Testis (tissue), 3 donors: ENCODE measurements around the gene ZMIZ1. TPM values are rescaled to one million over a fixed set of nuclear protein-coding genes. Genes with fewer than 3 reads are reported as not detected.

Source experiments
- DNase-seq: peaks from one replicate; pipeline ENCODE4 v3.0.0-alpha.2; 2019
- H3K27ac ChIP-seq, 2 donors: fragments of 200-600 bp; sonication (generic); one replicate each; pipeline ENCODE4 v1.5.1; 2019
- H3K27me3 ChIP-seq: fragments of 200-600 bp; sonication (generic); one replicate; pipeline ENCODE4 v1.5.1; 2019
- H3K36me3 ChIP-seq: fragments of 200-600 bp; sonication (generic); one replicate; pipeline ENCODE4 v1.5.1; 2017; ENCODE audit warnings: low read depth; ENCODE audit errors: missing control alignments
- H3K4me1 ChIP-seq: fragments of 200-600 bp; sonication (generic); one replicate; pipeline ENCODE4 v1.5.1; 2019
- H3K4me3 ChIP-seq, 2 donors: fragments of 200-600 bp; sonication (generic); one replicate each; pipeline ENCODE4 v1.5.1; 2017 to 2019
- H3K9me3 ChIP-seq: fragments of 200-600 bp; sonication (generic); one replicate; pipeline ENCODE4 v1.5.1; 2017
- CTCF ChIP-seq, 3 experiments: fragments of 450-650 bp in 2 of 3; fragments of 200-600 bp in 1 of 3; sonication (generic) in 1 of 3; IDR thresholded peaks; one replicate each; pipeline ENCODE4 v1.5.1; 2016 to 2019; ENCODE audit warnings: antibody characterized with exemption in 3 of 3, mild to moderate bottlenecking in 2 of 3, moderate library complexity in 1 of 3
- POLR2A ChIP-seq: fragments of 450-650 bp; IDR thresholded peaks from one replicate; pipeline ENCODE4 v1.6.1; 2017; ENCODE audit warnings: antibody characterized with exemption, mild to moderate bottlenecking, moderate library complexity
- WGBS, 2 donors: methylation state at CpG; one replicate each; pipeline ENCODE4 v1.1.5; 2018; 5-methylcytosine and 5-hydroxymethylcytosine counted together
- intact Hi-C: fragments of 100-400 bp; cut with DNase I; formaldehyde crosslinking; loops from one replicate; pipeline ENCODE4 v1.15.1; 2023; ENCODE audit warnings: low total_unique reads
- polyA plus RNA-seq: library from polyadenylated mRNA; stranded (reverse); fragments of 350-450 nt; fragmentation: Illumina TruSeq; extraction: RNeasy Lipid Tissue Mini Kit (QIAGEN cat#74804); gene quantifications from one replicate; pipeline ENCODE4 v1.2.3, GENCODE V29; 2014; ENCODE audit warnings: low read depth, low replicate concordance; ENCODE audit not compliant: insufficient read depth
- total RNA-seq, 2 donors: library from RNA; depleted of rRNA; stranded (reverse); fragments of >200 nt; gene quantifications; one replicate each; pipeline ENCODE4 v1.2.3, GENCODE V29; 2016

The ZMIZ1 gene
- total and polyA plus RNA-seq, 3 donors from 2014 or later = 15.2 to 22.0 (median 18.8) TPM

- no peaks in the 10 kb centered on the region for H3K27me3 ChIP-seq
- TF ChIP-seq CTCF (IDR thresholded peaks at IDR 0.05) (no peak), POLR2A (no peak)
- intact Hi-C loops = no loop called here
- no peaks in the 10 kb centered on the region for H3K4me1 ChIP-seq
- H3K27ac ChIP-seq = no peak overlapping the region
- H3K36me3 ChIP-seq = no peaks in the 10 kb centered on the region
- H3K4me3 ChIP-seq = no peak overlapping the region
- H3K9me3 ChIP-seq = no peaks in the 10 kb centered on the region
- no peak for DNase-seq
Measured at GRCh38 chr10:79321951-79322350, 253.2 kb downstream of the ZMIZ1 start.

DNA sequence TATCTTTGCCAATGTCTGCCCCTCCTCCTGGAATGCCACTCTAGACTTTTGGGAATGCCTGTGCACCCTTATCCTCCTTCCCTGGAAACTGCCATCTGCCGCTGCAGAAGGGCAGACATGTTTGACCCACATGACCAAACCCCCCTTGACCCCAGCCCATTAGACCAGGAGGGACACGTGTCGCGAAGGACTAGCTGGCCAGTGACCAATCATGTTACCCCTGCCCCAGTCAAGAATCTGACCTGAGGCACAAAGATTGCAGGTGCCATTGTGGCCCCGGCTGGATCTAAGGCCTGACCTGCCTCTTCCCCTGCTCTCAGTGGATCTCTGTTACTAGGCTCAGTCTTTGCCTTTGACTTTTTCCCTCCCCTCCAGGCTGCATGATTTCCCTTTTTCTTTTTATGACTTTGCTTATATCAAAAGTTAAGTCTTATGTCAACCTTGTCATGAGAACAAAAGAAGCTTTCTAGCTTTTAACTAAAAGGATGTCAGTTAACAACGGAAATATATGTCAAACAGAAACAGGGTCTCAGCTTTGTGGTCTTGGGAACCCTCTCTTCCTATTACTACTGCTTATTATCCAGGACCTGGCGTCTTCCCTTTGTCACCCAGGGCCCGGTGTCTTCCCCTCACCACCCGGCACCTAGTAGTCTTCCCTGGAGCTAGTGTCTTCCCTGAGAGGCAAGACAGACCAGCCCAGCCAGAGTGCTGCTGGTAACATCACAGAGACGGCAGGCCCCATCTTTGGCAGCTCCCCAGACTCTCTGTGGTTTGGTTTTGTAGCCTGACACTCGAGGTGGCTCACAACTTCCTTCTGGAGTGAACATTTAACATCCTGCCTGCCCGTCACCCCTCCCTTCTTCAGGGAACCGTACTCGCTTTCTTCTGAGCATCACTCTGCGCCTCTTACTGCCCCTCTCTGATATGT is 254.1 kb downstream of the ZMIZ1 start:
- H3K27me3 ChIP-seq = no peaks in the 10 kb centered on the region
- WGBS, 2 donors = 83 to 85% methylated on average over 15 of the region's 15 CpGs

DNA sequence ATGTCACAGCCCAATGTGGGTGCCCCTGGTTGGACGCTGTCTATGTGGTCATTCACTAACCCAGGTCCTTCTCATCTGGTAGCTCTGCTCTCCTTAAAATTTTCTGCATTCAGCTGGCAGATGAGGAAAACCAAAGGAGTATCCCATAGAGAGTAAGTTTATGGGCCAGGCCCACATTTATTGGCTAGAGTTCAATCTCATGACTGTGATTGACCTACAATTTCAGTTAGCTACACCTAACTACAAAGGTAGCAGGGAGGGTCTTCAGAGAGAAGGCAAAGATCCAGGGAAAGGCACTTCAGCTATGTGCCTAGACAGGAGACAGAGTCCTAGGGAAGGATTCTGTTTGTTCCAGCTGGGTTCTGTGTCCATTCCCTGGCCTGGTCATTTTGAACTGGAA is 254.8 kb downstream of the ZMIZ1 start:
- intact Hi-C loops = no loop called here
- TF ChIP-seq CTCF (IDR thresholded peaks at IDR 0.05) (no peak), POLR2A (no peak)

More for the DNA sequence above, 254.1 kb downstream of the ZMIZ1 start:
- Histone ChIP-seq H3K36me3 (no peaks in the 10 kb centered on the region), H3K9me3 (no peaks in the 10 kb centered on the region), H3K27ac (no peak overlapping the region), H3K4me1 (no peaks in the 10 kb centered on the region), H3K4me3 (no peak overlapping the region)
- peak; percentile 58 for DNase-seq
- TF ChIP-seq POLR2A (no peak), CTCF (IDR thresholded peaks at IDR 0.05) (no peak)
- intact Hi-C loops = no loop called here

GRCh38 chr10:79324032-79324695 is 255.4 kb downstream of the ZMIZ1 start:
- 85 to 88% methylated on average over 10 of the region's 10 CpGs for WGBS, 2 donors
- H3K4me1 ChIP-seq = no peaks in the 10 kb centered on the region
- TF ChIP-seq POLR2A = no peak
- TF ChIP-seq CTCF (IDR thresholded peaks at IDR 0.05) = no peak
- DNase-seq = no peak
- intact Hi-C loops = no loop called here
- no peak overlapping the region for H3K4me3 ChIP-seq
- H3K27ac ChIP-seq = no peak overlapping the region
- no peaks in the 10 kb centered on the region for H3K36me3 ChIP-seq
- H3K27me3 ChIP-seq = no peaks in the 10 kb centered on the region
- no peaks in the 10 kb centered on the region for H3K9me3 ChIP-seq

More for the DNA sequence above, 254.8 kb downstream of the ZMIZ1 start:
- no peaks in the 10 kb centered on the region for H3K27me3 ChIP-seq
- no peaks in the 10 kb centered on the region for H3K9me3 ChIP-seq
- H3K4me1 ChIP-seq = no peaks in the 10 kb centered on the region
- H3K4me3 ChIP-seq = no peak overlapping the region
- no peak for DNase-seq
- 88 to 93% methylated on average over 1 of the region's 1 CpG for WGBS, 2 donors
- H3K36me3 ChIP-seq = no peaks in the 10 kb centered on the region
- no peak overlapping the region for H3K27ac ChIP-seq
